GM23248 (cell line): ENCODE measurements around the gene SLC8A1. TPM values are rescaled to one million over a fixed set of nuclear protein-coding genes. Genes with fewer than 3 reads are reported as not detected.

Source experiments
- DNase-seq: peaks from one replicate; pipeline ENCODE4 v3.0.0-alpha.2; 2015
- H2AFZ ChIP-seq: fragments of 200-600 bp; sonication (generic); 2 replicates; pipeline ENCODE4 v1.6.1; 2016; ENCODE audit warnings: antibody characterized with exemption
- H3F3A ChIP-seq: fragments of 200-600 bp; sonication (generic); 2 replicates; pipeline ENCODE4 v1.6.1; 2016; ENCODE audit warnings: mild to moderate bottlenecking, antibody characterized with exemption, mixed run types; ENCODE audit not compliant: insufficient read depth
- H3K27ac ChIP-seq: fragments of 200-600 bp; sonication (generic); 2 replicates; pipeline ENCODE4 v1.5.1; 2016; ENCODE audit warnings: mild to moderate bottlenecking
- H3K27me3 ChIP-seq: fragments of 200-600 bp; sonication (generic); replicated peaks from 2 replicates; pipeline ENCODE4 v1.6.1; 2016; ENCODE audit warnings: mild to moderate bottlenecking; ENCODE audit not compliant: insufficient read depth
- H3K36me3 ChIP-seq: fragments of 200-600 bp; sonication (generic); 2 replicates; pipeline ENCODE4 v1.6.1; 2016; ENCODE audit warnings: low read depth, mild to moderate bottlenecking
- H3K4me1 ChIP-seq: fragments of 200-600 bp; sonication (generic); 2 replicates; pipeline ENCODE4 v1.6.1; 2016; ENCODE audit warnings: mild to moderate bottlenecking; ENCODE audit not compliant: insufficient read depth
- H3K4me2 ChIP-seq: fragments of 200-600 bp; sonication (generic); one replicate; pipeline ENCODE4 v1.6.1; 2016; ENCODE audit warnings: mild to moderate bottlenecking; ENCODE audit not compliant: unreplicated experiment
- H3K4me3 ChIP-seq: fragments of 200-600 bp; sonication (generic); 2 replicates; pipeline ENCODE4 v1.5.1; 2016; ENCODE audit warnings: mild to moderate bottlenecking
- H3K79me2 ChIP-seq: fragments of 200-600 bp; sonication (generic); 2 replicates; pipeline ENCODE4 v1.6.1; 2016; ENCODE audit warnings: mild to moderate bottlenecking; ENCODE audit not compliant: insufficient read depth
- H3K9ac ChIP-seq: fragments of 200-600 bp; sonication (generic); 2 replicates; pipeline ENCODE4 v1.6.1; 2016; ENCODE audit warnings: mild to moderate bottlenecking
- H3K9me2 ChIP-seq: fragments of 200-600 bp; sonication (generic); 2 replicates; pipeline ENCODE4 v1.6.1; 2016; ENCODE audit warnings: mixed run types, mild to moderate bottlenecking, moderate library complexity; ENCODE audit not compliant: insufficient read depth
- H3K9me3 ChIP-seq: fragments of 200-600 bp; sonication (generic); one replicate; pipeline ENCODE4 v1.6.1; 2017; ENCODE audit warnings: low read depth
- H4K20me1 ChIP-seq: fragments of 200-600 bp; sonication (generic); 2 replicates; pipeline ENCODE4 v1.6.0; 2016; ENCODE audit not compliant: insufficient read depth
- EZH2 ChIP-seq: fragments of 200-600 bp; sonication (generic); IDR thresholded peaks from 2 replicates; pipeline ENCODE4 v1.6.1; 2018; ENCODE audit warnings: antibody characterized with exemption, mild to moderate bottlenecking; ENCODE audit not compliant: insufficient read depth, poor library complexity, severe bottlenecking
- EZH2phosphoT487 ChIP-seq: fragments of 200-600 bp; sonication (generic); IDR thresholded peaks from 2 replicates; pipeline ENCODE4 v1.6.1; 2018; ENCODE audit warnings: antibody characterized with exemption, moderate library complexity, mild to moderate bottlenecking, low read depth; ENCODE audit not compliant: insufficient read depth
- WGBS, 2 experiments: methylation state at CpG; one replicate each; pipeline ENCODE4 v1.1.6; 2015 to 2017; ENCODE audit warnings: low lambda C conversion rate in 2 of 2, low coverage in 1 of 2; ENCODE audit errors: missing lambda C conversion rate in 2 of 2; 5-methylcytosine and 5-hydroxymethylcytosine counted together
- in situ Hi-C: fragments of 300-500 bp; cut with MboI; formaldehyde crosslinking; loops from 2 replicates; pipeline ENCODE4 v1.15.0; 2020
- polyA plus RNA-seq: library from polyadenylated mRNA; unstranded; fragments of >200 nt; fragmentation: Nextera tagmentation; extraction: Ambion mirVana; gene quantifications from 2 replicates; pipeline ENCODE4 v1.2.1, GENCODE V29; 2016
- total RNA-seq: library from RNA; depleted of rRNA; stranded (reverse); fragments of >200 nt; shearing (Covaris generic); gene quantifications from 2 replicates; pipeline ENCODE4 v1.2.3, GENCODE V29; 2014

The SLC8A1 gene
- total and polyA plus RNA-seq, 2 experiments from 2014 or later: 13.8 to 83.4 TPM

GRCh38 chr2:40488927-40489677 is 37.2 kb upstream of the SLC8A1 start:
- no peak overlapping the region for H3K27ac ChIP-seq

DNA sequence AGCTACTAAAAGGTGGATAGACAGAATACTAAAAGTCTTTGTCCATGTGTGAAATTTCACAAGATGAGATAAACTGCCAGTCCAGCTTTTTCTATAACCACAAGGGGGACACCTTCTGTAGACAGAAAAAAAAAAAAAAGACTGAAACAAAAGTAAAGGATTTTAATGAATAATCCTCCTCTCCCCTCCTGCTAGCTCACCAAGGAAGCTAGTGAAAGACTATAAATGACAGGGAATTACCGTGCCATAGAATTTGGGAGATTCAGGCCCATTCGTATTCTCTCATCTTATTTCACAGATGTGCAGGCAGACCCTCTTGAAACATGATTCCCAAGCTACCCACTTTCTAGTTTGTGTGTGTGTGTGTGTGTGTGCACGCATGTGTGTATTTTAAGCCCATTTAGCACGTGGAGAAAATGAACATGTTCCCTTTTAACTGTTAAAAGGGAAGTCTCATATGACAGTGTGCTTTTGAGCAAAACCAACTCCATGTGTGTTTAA is 36.3 kb upstream of the SLC8A1 start:
- H3K27ac ChIP-seq: no peak overlapping the region
- peak overlapping the region; percentile 47 for H3K4me2 ChIP-seq
- no peaks in the 10 kb centered on the region for H4K20me1 ChIP-seq
- H3F3A ChIP-seq: no peaks in the 10 kb centered on the region
- no peaks in the 10 kb centered on the region for H3K27me3 ChIP-seq
- peak overlapping the region; percentile 81 for H2AFZ ChIP-seq
- DNase-seq: peak; percentile 73
- no peaks in the 10 kb centered on the region for H3K36me3 ChIP-seq
- peaks cover 11% of the 10 kb centered on the region; the same call in 1 of the 2 replicates for H3K4me1 ChIP-seq
- H3K9me3 ChIP-seq: no peaks in the 10 kb centered on the region
- in situ Hi-C loops: loop anchor here (25.0 kb wide), 1 partner anchor 274 kb away; no protein-coding TSS in a partner anchor
- 9 to 10% methylated on average over 4 of the region's 4 CpGs for WGBS, 2 experiments
- H3K4me3 ChIP-seq: no peak overlapping the region
- H3K79me2 ChIP-seq: no peaks in the 10 kb centered on the region
- H3K9me2 ChIP-seq: no peaks in the 10 kb centered on the region
- TF ChIP-seq EZH2phosphoT487 (no peak), EZH2 (no peak)
- H3K9ac ChIP-seq: no peak overlapping the region

More at GRCh38 chr2:40488927-40489677, 37.2 kb upstream of the SLC8A1 start:
- Histone ChIP-seq H3K9me3 (no peaks in the 10 kb centered on the region), H3K36me3 (no peaks in the 10 kb centered on the region), H3K27me3 (no peaks in the 10 kb centered on the region), H4K20me1 (no peaks in the 10 kb centered on the region), H3K4me2 (peak overlapping the region; percentile 47), H3F3A (no peaks in the 10 kb centered on the region), H3K4me3 (peak overlapping the region; percentile 55), H3K79me2 (no peaks in the 10 kb centered on the region), H2AFZ (peak overlapping the region; percentile 81), H3K9me2 (no peaks in the 10 kb centered on the region), H3K4me1 (peaks cover 11% of the 10 kb centered on the region; the same call in 1 of the 2 replicates), H3K9ac (peak overlapping the region; percentile 55)
- TF ChIP-seq EZH2 (no peak), EZH2phosphoT487 (no peak)
- WGBS, 2 experiments: 65 to 73% methylated on average over 11 of the region's 11 CpGs
- in situ Hi-C loops: loop anchor here (25.0 kb wide), 1 partner anchor 273 kb away; no protein-coding TSS in a partner anchor
- DNase-seq: peak; percentile 58

DNA sequence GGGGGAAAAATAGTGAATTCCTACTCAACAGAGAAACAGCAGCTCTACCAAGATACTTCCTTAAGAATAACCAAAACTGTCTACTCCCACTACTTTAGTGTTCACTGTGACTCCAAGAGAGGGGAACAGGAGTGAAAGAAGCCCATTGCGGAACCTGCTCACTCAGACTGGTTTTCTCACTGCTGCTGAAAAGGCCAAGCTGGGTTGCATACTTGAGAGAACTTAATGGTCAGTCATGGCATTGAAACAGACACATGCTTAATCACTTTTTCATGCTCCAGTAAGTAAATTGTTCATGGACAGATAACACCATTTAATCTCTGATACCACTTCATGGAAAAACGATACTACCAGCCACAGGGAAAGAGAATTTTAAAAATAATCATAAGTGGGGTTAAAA is 35.7 kb upstream of the SLC8A1 start:
- Histone ChIP-seq H3K4me1 (peaks cover 11% of the 10 kb centered on the region; the same call in 1 of the 2 replicates), H3K9me3 (no peaks in the 10 kb centered on the region), H2AFZ (0 out of 2 replicates have a peak overlapping the region, but pooled peaks have one; percentile 81), H3K79me2 (no peaks in the 10 kb centered on the region), H3K4me3 (no peak overlapping the region), H3K27me3 (no peaks in the 10 kb centered on the region), H4K20me1 (no peaks in the 10 kb centered on the region), H3K36me3 (no peaks in the 10 kb centered on the region), H3K9me2 (no peaks in the 10 kb centered on the region), H3K4me2 (no peak overlapping the region), H3K9ac (no peak overlapping the region), H3F3A (no peaks in the 10 kb centered on the region), H3K27ac (no peak overlapping the region)
- WGBS, 2 experiments: 97 to 100% methylated on average over 2 of the region's 2 CpGs
- DNase-seq: peak; percentile 9
- in situ Hi-C loops: loop anchor here (25.0 kb wide), 1 partner anchor 275 kb away; no protein-coding TSS in a partner anchor
- TF ChIP-seq EZH2: no peak
- no peak for TF ChIP-seq EZH2phosphoT487

DNA sequence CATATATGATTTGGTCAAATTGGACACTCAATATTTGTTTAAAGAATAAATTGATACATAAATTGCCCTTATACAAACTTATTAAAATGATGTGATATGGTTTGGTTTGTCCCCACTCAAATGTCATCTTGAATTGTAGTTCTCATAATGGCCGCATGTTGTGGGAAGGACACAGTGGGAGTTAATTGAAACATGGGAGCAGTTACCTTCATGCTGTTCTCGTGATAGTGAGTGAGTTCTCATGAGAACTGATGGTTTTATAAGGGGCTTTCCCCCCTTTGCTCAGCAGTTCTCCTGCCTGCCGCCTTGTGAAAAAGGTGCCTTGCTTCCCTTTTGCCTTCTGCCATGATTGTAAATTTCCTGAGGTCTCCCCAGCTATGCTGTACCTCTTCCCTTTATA is 34.0 kb upstream of the SLC8A1 start:
- no peaks in the 10 kb centered on the region for H3K36me3 ChIP-seq
- no peak overlapping the region for H3K9ac ChIP-seq
- no peak overlapping the region for H3K4me2 ChIP-seq
- no peaks in the 10 kb centered on the region for H4K20me1 ChIP-seq
- H3K9me2 ChIP-seq: no peaks in the 10 kb centered on the region
- no peak for TF ChIP-seq EZH2
- no peak for TF ChIP-seq EZH2phosphoT487
- H3K79me2 ChIP-seq: no peaks in the 10 kb centered on the region
- DNase-seq: no peak
- no peak overlapping the region for H3K27ac ChIP-seq
- no peaks in the 10 kb centered on the region for H3F3A ChIP-seq
- peaks cover 11% of the 10 kb centered on the region; the same call in 1 of the 2 replicates for H3K4me1 ChIP-seq
- H2AFZ ChIP-seq: no peak overlapping the region
- H3K4me3 ChIP-seq: no peak overlapping the region
- in situ Hi-C loops: loop anchor here (25.0 kb wide), 1 partner anchor 276 kb away; no protein-coding TSS in a partner anchor
- no peaks in the 10 kb centered on the region for H3K9me3 ChIP-seq
- H3K27me3 ChIP-seq: no peaks in the 10 kb centered on the region
- 80 to 82% methylated on average over 3 of the region's 3 CpGs for WGBS, 2 experiments
